Mesendoderm (in vitro differentiated cells): ENCODE data around the gene YJEFN3.

Source experiments
- DNase-seq: peaks from one replicate; pipeline ENCODE4 v3.0.0; 2013
- H2AK5ac ChIP-seq: 2 replicates; pipeline ENCODE4 v1.6.1; 2013; ENCODE audit warnings: low read length, inconsistent platforms
- H2BK120ac ChIP-seq: 2 replicates; pipeline ENCODE4 v1.6.1; 2013; ENCODE audit warnings: low read depth, mild to moderate bottlenecking, low read length, moderate library complexity, mixed read lengths
- H2BK15ac ChIP-seq: replicated peaks from 2 replicates; pipeline ENCODE4 v1.6.1; 2013; ENCODE audit warnings: low read depth, mild to moderate bottlenecking, moderate library complexity
- H2BK5ac ChIP-seq: 2 replicates; pipeline ENCODE4 v1.6.1; 2013; ENCODE audit warnings: low read length, inconsistent platforms
- H3K18ac ChIP-seq: 2 replicates; pipeline ENCODE4 v1.6.1; 2013; ENCODE audit warnings: mild to moderate bottlenecking, low read length, mixed read lengths
- H3K23ac ChIP-seq: one replicate; pipeline ENCODE4 v1.6.1; 2013; ENCODE audit warnings: low read length
- H3K27ac ChIP-seq: 2 replicates; pipeline ENCODE4 v1.5.1; 2013; ENCODE audit warnings: low read depth, mild to moderate bottlenecking, inconsistent platforms, low read length, moderate library complexity
- H3K27me3 ChIP-seq: 2 replicates; pipeline ENCODE4 v1.6.1; 2013; ENCODE audit warnings: low read length, control low read depth, mild to moderate bottlenecking, inconsistent platforms; ENCODE audit not compliant: insufficient read depth, poor library complexity
- H3K36me3 ChIP-seq: 2 replicates; pipeline ENCODE4 v1.6.1; 2013; ENCODE audit warnings: low read length, inconsistent platforms; ENCODE audit not compliant: control insufficient read depth, insufficient read depth
- H3K4ac ChIP-seq: one replicate; pipeline ENCODE4 v1.6.1; 2013; ENCODE audit warnings: low read depth, mild to moderate bottlenecking, low read length, moderate library complexity
- H3K4me1 ChIP-seq: 2 replicates; pipeline ENCODE4 v1.6.1; 2013; ENCODE audit warnings: low read depth, low read length, inconsistent platforms; ENCODE audit not compliant: control insufficient read depth
- H3K4me2 ChIP-seq: 2 replicates; pipeline ENCODE4 v1.6.1; 2013; ENCODE audit warnings: low read length
- H3K4me3 ChIP-seq: 2 replicates; pipeline ENCODE4 v1.5.1; 2013; ENCODE audit warnings: mild to moderate bottlenecking, low read length
- H3K56ac ChIP-seq: one replicate; pipeline ENCODE4 v1.6.1; 2013; ENCODE audit warnings: low read length
- H3K79me1 ChIP-seq: 2 replicates; pipeline ENCODE4 v1.6.1; 2013; ENCODE audit warnings: low read length, inconsistent platforms
- H3K79me2 ChIP-seq: 2 replicates; pipeline ENCODE4 v1.6.1; 2013; ENCODE audit warnings: mild to moderate bottlenecking, low read length; ENCODE audit not compliant: control insufficient read depth, insufficient read depth
- H3K9ac ChIP-seq: 2 replicates; pipeline ENCODE4 v1.6.1; 2013; ENCODE audit warnings: low read length, inconsistent platforms
- H4K5ac ChIP-seq: one replicate; pipeline ENCODE4 v1.6.1; 2013; ENCODE audit warnings: low read length
- H4K8ac ChIP-seq: one replicate; pipeline ENCODE4 v1.6.1; 2013; ENCODE audit warnings: low read depth, mild to moderate bottlenecking, control low read depth, low read length, moderate library complexity
- WGBS: extraction: QIAGEN DNeasy Blood & Tissue Kit; methylation state at CpG from one replicate; pipeline ENCODE4 v1.1.7; 2013; ENCODE audit warnings: low lambda C conversion rate, missing lambda C conversion rate; ENCODE audit not compliant: insufficient coverage; ENCODE audit errors: extremely low coverage; 5-methylcytosine and 5-hydroxymethylcytosine counted together

YJEFN3 gene

DNA sequence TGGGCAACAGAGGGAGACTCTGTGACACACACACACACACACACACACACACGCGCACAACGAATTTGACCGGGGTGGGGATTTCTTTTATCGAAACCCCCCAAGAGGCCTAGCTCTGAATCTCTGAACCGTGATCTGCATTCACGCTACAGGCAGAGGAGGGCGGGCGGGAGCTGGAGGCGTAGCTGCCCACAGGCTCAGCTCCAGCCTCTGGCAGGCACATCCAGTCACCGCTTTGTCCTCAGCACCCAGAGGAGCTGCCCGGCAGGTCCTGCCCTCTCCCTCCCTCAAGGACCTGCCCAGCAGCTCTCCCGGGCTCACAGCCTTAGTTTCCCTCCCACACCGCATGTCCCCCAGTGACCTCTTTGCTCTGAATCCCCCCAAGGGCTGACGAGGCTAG is 29.3 kb downstream of the YJEFN3 start:
- H2BK15ac ChIP-seq, result no peak overlapping the region
- no peak overlapping the region for H3K18ac ChIP-seq
- no peaks in the 10 kb centered on the region for H3K4me1 ChIP-seq
- no CpG with 5 or more reads among the region's 15 CpGs for WGBS
- no peaks in the 10 kb centered on the region for H3K79me2 ChIP-seq
- DNase-seq, result no peak
- no peak overlapping the region for H4K5ac ChIP-seq
- no peak overlapping the region for H3K4me2 ChIP-seq
- no peak overlapping the region for H3K56ac ChIP-seq
- no peak overlapping the region for H2BK5ac ChIP-seq
- H3K27ac ChIP-seq, result no peak overlapping the region
- no peak overlapping the region for H3K4me3 ChIP-seq
- no peak overlapping the region for H2AK5ac ChIP-seq
- no peak overlapping the region for H2BK120ac ChIP-seq
- no peak overlapping the region for H3K9ac ChIP-seq
- no peak overlapping the region for H4K8ac ChIP-seq
- H3K27me3 ChIP-seq, result no peaks in the 10 kb centered on the region
- no peak overlapping the region for H3K4ac ChIP-seq
- no peak overlapping the region for H3K23ac ChIP-seq
- no peaks in the 10 kb centered on the region for H3K36me3 ChIP-seq
- no peaks in the 10 kb centered on the region for H3K79me1 ChIP-seq

DNA sequence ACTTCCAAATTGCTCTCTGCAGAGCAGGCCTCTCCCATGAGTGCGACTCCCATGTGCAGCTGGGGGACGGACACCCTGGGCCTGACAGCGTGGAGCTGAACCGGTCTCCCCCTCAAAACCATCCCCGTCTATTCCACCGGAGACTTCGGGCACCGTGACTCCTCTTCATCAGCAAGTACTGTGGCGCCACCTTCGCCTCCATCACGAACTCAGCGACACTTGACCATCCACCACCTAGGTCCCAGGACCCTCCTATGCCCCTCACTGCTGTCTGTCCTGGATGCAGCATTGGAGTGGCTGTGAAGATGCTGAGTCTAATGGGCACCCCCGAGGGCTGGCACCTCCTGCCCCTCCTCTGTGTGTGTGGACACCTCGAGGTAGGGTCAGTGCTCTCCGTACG is 29.9 kb downstream of the YJEFN3 start:
- no peak overlapping the region for H3K56ac ChIP-seq
- no peak overlapping the region for H3K4me2 ChIP-seq
- no peak overlapping the region for H4K8ac ChIP-seq
- H2BK15ac ChIP-seq, result no peak overlapping the region
- DNase-seq, result no peak
- no peak overlapping the region for H3K4ac ChIP-seq
- peak overlapping the region; percentile 80 for H3K23ac ChIP-seq
- H3K4me1 ChIP-seq, result no peaks in the 10 kb centered on the region
- no peak overlapping the region for H3K9ac ChIP-seq
- H3K36me3 ChIP-seq, result no peaks in the 10 kb centered on the region
- no peak overlapping the region for H4K5ac ChIP-seq
- H3K27me3 ChIP-seq, result no peaks in the 10 kb centered on the region
- H2BK120ac ChIP-seq, result no peak overlapping the region
- WGBS, result no CpG with 5 or more reads among the region's 16 CpGs
- H3K4me3 ChIP-seq, result no peak overlapping the region
- H3K27ac ChIP-seq, result no peak overlapping the region
- no peak overlapping the region for H2BK5ac ChIP-seq
- no peaks in the 10 kb centered on the region for H3K79me1 ChIP-seq
- H3K79me2 ChIP-seq, result no peaks in the 10 kb centered on the region
- no peak overlapping the region for H2AK5ac ChIP-seq
- H3K18ac ChIP-seq, result no peak overlapping the region

DNA sequence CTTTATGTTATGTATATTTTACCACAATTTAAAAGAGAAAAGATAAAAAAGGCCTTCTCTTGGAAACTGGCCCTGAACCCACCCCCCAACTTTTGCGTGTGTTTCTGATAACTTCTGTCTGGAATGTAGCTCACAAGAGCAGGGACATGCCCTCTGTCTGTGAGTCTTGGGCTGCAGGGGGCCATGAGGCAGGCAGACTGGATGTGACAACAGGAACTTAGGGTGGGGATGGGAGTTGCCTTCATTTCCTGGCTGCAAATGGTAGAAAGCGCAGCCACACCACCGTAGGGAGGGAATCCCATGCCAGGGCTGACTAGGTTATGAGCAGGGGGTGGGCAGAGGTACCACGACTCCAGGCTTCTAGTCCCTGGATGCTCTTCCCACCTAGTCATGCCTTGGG is 31.2 kb downstream of the YJEFN3 start:
- Histone ChIP-seq H3K79me1 (no peaks in the 10 kb centered on the region), H3K4me1 (no peaks in the 10 kb centered on the region), H2AK5ac (no peak overlapping the region), H3K4ac (no peak overlapping the region), H3K4me3 (no peak overlapping the region), H3K79me2 (no peaks in the 10 kb centered on the region), H2BK5ac (no peak overlapping the region), H3K36me3 (no peaks in the 10 kb centered on the region), H2BK15ac (no peak overlapping the region), H3K27ac (no peak overlapping the region), H3K9ac (no peak overlapping the region), H2BK120ac (no peak overlapping the region), H3K27me3 (no peaks in the 10 kb centered on the region), H4K8ac (no peak overlapping the region), H3K23ac (no peak overlapping the region), H3K4me2 (no peak overlapping the region), H4K5ac (no peak overlapping the region), H3K18ac (no peak overlapping the region), H3K56ac (peak overlapping the region; percentile 42)
- DNase-seq, result no peak
- WGBS, result no CpG with 5 or more reads among the region's 4 CpGs

DNA sequence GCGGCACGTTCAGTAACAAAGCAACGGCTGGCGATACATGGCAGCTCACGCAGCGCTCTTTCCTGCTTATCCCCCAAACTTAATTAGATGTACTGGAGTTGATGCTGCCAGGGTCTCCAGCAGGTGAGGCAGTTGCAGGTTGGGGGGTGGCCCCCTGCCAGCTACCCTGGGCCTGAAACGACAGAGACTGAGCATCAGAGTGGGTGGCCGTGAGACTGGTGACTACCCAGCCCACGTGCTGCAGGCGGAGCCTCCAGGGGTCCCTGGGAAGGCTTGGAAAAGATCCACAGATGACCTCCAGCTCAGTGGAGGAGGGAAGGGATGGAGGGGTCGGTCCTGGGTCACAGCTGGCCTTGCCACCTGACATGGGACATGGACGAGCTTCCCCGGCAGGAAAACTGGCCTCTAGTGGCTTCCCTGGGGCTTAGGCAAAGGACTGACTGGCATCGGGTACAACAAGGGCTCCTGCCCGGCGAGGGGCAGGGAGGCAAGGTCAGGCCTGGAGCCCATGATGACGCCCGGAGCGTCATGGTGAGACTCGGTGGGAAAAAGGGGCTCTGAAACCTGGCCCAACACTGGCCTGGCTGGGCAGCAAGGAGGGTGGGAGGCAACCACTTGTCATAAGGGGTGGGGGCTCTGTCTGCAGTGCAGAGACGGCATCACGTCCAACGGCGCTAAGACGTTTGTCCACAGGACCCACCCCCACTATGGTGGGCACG is 33.4 kb downstream of the YJEFN3 start:
- H3K18ac ChIP-seq, result no peak overlapping the region
- H3K4me2 ChIP-seq, result no peak overlapping the region
- no peaks in the 10 kb centered on the region for H3K79me1 ChIP-seq
- no peak overlapping the region for H2AK5ac ChIP-seq
- DNase-seq, result no peak
- no peak overlapping the region for H3K56ac ChIP-seq
- H3K23ac ChIP-seq, result no peak overlapping the region
- WGBS, result no CpG with 5 or more reads among the region's 26 CpGs
- H3K4me1 ChIP-seq, result no peaks in the 10 kb centered on the region
- H3K4me3 ChIP-seq, result no peak overlapping the region
- no peak overlapping the region for H2BK15ac ChIP-seq
- H3K9ac ChIP-seq, result no peak overlapping the region
- no peaks in the 10 kb centered on the region for H3K36me3 ChIP-seq
- H4K5ac ChIP-seq, result no peak overlapping the region
- no peak overlapping the region for H2BK120ac ChIP-seq
- no peak overlapping the region for H2BK5ac ChIP-seq
- no peak overlapping the region for H3K4ac ChIP-seq
- H4K8ac ChIP-seq, result no peak overlapping the region
- H3K27ac ChIP-seq, result no peak overlapping the region
- no peaks in the 10 kb centered on the region for H3K79me2 ChIP-seq
- H3K27me3 ChIP-seq, result no peaks in the 10 kb centered on the region

DNA sequence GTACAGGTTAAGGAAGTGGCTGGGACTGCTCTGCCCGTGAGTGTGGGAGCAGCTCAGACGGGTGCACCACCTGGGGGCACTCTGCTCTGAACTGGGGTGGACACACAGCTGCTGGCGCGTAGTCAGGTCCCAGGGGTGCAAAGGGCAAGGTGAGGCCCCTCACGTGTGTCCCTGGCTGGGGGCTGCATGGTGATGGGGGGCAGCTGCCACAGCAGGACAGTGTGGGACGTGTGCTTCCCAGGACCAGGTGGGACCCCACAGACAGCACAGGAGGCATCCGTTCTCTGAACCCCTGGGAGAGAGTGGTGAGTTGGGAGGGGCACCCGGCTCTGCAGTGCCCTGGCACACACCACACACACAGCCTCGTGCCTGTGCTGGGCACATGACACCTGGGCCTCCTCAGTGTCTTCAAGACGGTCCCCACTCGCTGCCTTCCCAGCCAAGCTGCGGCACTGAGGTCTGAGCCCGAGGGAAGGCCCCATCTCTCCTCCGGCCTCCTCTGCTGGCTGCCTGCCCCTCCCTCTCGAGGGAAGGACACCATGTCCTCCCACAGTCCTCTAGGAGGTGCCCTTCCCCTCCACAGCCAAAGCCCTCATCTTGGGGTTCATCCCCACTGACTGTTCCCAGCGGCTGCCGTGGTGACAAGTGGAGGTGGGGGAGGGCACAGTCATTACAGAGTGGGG is 34.1 kb downstream of the YJEFN3 start:
- Histone ChIP-seq H2BK5ac (no peak overlapping the region), H3K4ac (no peak overlapping the region), H3K27ac (no peak overlapping the region), H2BK15ac (no peak overlapping the region), H4K5ac (no peak overlapping the region), H2BK120ac (no peak overlapping the region), H3K4me2 (no peak overlapping the region), H3K18ac (no peak overlapping the region), H3K4me1 (no peaks in the 10 kb centered on the region), H2AK5ac (no peak overlapping the region), H3K23ac (no peak overlapping the region), H3K79me2 (no peaks in the 10 kb centered on the region), H3K56ac (no peak overlapping the region), H4K8ac (no peak overlapping the region), H3K4me3 (no peak overlapping the region), H3K36me3 (no peaks in the 10 kb centered on the region), H3K9ac (no peak overlapping the region), H3K79me1 (no peaks in the 10 kb centered on the region), H3K27me3 (no peaks in the 10 kb centered on the region)
- no CpG with 5 or more reads among the region's 17 CpGs for WGBS
- DNase-seq, result peak; percentile 30
